Osteoblast (primary cell): Measurements from ENCODE around the gene LSM14A. TPM values are rescaled to one million over a fixed set of nuclear protein-coding genes. Genes with fewer than 3 reads are reported as not detected.

Experiments
- DNase-seq: peaks from one replicate; pipeline ENCODE4 v3.0.0; 2011; ENCODE audit warnings: low spot score, mixed read lengths; ENCODE audit not compliant: insufficient read length; ENCODE audit errors: missing footprints
- H2AFZ ChIP-seq: 2 replicates; pipeline ENCODE4 v1.6.0; 2011; ENCODE audit warnings: mild to moderate bottlenecking, low read length
- H3K27ac ChIP-seq: 2 replicates; pipeline ENCODE4 v1.5.1; 2011; ENCODE audit warnings: mild to moderate bottlenecking, low read depth, low read length, moderate library complexity
- H3K27me3 ChIP-seq: 2 replicates; pipeline ENCODE4 v1.6.0; 2012; ENCODE audit warnings: mild to moderate bottlenecking, control low read depth, inconsistent platforms, low read length, moderate library complexity; ENCODE audit not compliant: insufficient read depth
- H3K36me3 ChIP-seq: 2 replicates; pipeline ENCODE4 v1.5.1; 2011; ENCODE audit warnings: mild to moderate bottlenecking, low read length, control low read depth, moderate library complexity; ENCODE audit not compliant: insufficient read depth
- H3K4me1 ChIP-seq: 2 replicates; pipeline ENCODE4 v1.5.1; 2011; ENCODE audit warnings: mild to moderate bottlenecking, low read length, control low read depth, moderate library complexity; ENCODE audit not compliant: insufficient read depth
- H3K4me2 ChIP-seq: 2 replicates; pipeline ENCODE4 v1.6.0; 2011; ENCODE audit warnings: mild to moderate bottlenecking, low read length; ENCODE audit not compliant: insufficient read depth
- H3K4me3 ChIP-seq: fragments of 200-600 bp; sonication (generic); 3 replicates; pipeline ENCODE4 v1.5.1; 2012; ENCODE audit warnings: mild to moderate bottlenecking, low read length, inconsistent platforms; ENCODE audit not compliant: insufficient read depth
- H3K79me2 ChIP-seq: 2 replicates; pipeline ENCODE4 v1.6.0; 2012; ENCODE audit warnings: mild to moderate bottlenecking, low read length, control low read depth, inconsistent platforms; ENCODE audit not compliant: insufficient read depth
- H3K9me3 ChIP-seq: 2 replicates; pipeline ENCODE4 v1.5.1; 2011; ENCODE audit warnings: low read depth, low read length, control low read depth
- H4K20me1 ChIP-seq: 2 replicates; pipeline ENCODE4 v1.6.0; 2012; ENCODE audit warnings: mild to moderate bottlenecking, low read length, control low read depth; ENCODE audit not compliant: insufficient read depth
- total RNA-seq: library from RNA; depleted of rRNA; stranded (reverse); fragments of >200 nt; gene quantifications from 2 replicates; pipeline ENCODE4 v1.2.3, GENCODE V29; 2012
- TF ChIP-seq, protein P1 (sequence below): IDR thresholded peaks from 2 replicates; pipeline ENCODE4 v1.5.1; 2011; ENCODE audit warnings: mild to moderate bottlenecking, low read depth, low read length, moderate library complexity; ENCODE audit errors: extremely low read depth

Gene LSM14A
- total RNA-seq, 1 donor, result 85.8 TPM

DNA sequence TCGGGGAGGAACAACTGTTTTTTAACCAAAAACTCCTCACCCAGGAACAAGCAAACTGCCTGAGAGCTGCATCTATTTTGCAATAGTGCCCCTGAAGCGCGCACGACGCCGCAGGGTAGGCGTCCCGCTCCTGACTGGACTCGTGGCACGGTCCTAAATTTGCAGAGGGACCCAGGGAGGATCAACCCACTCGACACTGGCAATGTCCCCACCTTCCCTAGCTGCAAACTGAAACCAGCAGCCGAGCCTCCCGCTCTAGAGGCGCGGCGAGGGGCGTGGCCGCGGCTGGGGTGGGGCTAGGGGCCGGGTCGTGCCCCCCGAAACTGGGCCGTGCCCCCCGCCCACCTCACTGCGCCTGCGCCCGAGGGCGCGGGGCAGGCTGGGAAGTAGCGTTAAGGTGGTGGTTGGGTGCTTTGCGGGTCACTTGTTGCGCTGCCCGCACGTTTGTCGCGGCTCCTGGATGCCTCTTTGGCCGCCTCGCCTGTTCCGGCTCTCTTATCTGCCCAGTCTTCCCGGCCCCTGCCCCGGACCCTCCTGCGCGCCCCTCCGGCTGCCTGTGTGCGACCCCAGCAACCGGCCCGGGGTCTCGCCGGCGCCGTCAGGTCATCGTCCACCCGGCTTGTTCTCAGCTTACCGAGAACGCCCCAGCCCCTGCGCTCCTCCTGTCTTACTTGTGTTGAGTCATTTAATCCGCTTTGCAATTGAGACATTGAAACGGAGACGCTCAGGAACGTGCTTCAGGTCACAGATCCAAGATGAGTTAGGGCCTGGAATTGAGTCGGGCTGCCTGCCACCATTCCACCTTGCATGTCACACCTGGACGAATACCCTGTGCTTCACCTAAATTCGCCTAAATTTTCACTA is 37.9 kb upstream of the LSM14A start:
- Histone ChIP-seq H3K9me3 (no peaks in the 10 kb centered on the region), H3K79me2 (no peaks in the 10 kb centered on the region), H3K4me3 (peak overlapping the region; percentile 85), H3K4me1 (peaks cover 9% of the 10 kb centered on the region), H2AFZ (peak overlapping the region; percentile 94), H3K27ac (peak overlapping the region; percentile 41), H3K36me3 (no peaks in the 10 kb centered on the region), H3K4me2 (peak overlapping the region; percentile 95), H3K27me3 (no peaks in the 10 kb centered on the region), H4K20me1 (no peaks in the 10 kb centered on the region)
- TF ChIP-seq, protein P1, sequence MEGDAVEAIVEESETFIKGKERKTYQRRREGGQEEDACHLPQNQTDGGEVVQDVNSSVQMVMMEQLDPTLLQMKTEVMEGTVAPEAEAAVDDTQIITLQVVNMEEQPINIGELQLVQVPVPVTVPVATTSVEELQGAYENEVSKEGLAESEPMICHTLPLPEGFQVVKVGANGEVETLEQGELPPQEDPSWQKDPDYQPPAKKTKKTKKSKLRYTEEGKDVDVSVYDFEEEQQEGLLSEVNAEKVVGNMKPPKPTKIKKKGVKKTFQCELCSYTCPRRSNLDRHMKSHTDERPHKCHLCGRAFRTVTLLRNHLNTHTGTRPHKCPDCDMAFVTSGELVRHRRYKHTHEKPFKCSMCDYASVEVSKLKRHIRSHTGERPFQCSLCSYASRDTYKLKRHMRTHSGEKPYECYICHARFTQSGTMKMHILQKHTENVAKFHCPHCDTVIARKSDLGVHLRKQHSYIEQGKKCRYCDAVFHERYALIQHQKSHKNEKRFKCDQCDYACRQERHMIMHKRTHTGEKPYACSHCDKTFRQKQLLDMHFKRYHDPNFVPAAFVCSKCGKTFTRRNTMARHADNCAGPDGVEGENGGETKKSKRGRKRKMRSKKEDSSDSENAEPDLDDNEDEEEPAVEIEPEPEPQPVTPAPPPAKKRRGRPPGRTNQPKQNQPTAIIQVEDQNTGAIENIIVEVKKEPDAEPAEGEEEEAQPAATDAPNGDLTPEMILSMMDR, result no peak
- DNase-seq, result peak; percentile 99

DNA sequence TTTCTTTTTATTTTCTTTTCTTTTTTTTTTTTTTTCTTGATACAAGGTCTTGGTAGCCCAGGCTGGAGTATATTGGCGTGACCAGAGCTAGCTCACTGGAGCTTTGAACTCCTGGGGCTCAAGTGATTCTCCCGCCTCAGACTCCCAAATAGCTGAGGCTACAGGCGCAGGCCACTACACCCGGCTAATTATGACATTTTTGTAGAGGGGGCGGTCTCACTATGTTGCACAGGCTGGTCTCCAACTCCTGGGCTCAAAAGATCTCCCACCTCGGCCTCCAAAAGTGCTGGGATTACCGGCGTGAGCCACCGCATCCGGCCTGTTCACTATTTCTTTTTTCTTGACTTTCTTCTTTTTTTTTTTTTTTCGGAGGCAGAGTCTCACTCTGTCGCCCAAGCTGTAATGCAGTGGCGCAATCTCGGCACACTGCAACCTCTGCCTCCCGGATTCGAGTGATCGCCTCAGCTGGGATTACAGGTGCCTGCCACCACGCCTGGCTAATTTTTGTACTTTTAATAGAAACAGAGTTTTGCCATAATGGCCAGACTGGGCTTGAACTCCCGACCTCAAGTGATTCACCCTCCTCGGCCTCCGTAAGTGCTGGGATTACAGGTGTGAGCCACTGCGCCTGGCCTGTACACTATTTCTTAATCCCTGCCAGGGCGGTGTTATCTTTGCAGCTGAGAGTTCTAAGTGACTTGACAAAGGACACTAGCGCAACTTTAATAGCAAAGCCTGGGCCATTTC is 37.1 kb upstream of the LSM14A start:
- H3K4me1 ChIP-seq, result peaks cover 9% of the 10 kb centered on the region

DNA sequence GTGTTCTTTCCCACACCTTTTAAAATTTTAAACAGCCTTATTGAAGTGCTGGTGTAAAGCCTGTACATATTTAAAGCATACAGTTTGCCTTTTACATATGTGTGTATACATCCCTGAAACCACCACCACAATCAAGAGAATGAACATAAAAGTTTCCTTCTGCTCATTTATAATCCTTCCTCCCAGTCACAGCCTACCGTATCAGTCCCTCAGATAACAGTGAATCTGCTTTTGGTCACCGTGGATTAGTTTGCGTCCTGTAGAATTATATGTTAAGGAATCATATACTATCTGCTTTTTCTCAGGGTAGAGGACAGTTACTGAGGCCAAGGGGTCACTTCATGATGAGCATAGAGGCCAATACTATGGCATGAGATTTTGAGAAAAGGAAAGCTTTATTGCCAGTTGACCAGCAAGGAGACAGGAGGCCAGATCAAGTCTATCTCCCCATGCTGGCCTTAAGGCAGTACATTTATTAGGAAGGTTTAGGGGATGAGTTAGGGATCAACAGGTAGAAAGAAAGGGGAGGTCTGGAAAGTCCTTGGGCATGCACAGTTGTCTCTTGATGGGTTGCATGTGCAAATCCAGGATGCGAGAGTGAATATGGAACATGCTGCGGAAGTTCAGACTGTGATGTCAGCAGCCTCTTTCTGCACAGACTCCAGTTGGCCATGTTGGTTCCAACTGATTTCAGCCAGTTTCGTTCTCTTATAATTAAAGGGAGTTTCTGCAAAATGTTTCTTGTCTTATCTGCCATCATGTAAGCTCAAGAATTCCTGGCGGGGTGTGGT is 36.3 kb upstream of the LSM14A start:
- TF ChIP-seq, protein P1, result no peak

More for the DNA sequence above, 37.1 kb upstream of the LSM14A start:
- peak overlapping the region; percentile 94 for H2AFZ ChIP-seq
- no peak for DNase-seq
- H3K27me3 ChIP-seq, result no peaks in the 10 kb centered on the region
- no peaks in the 10 kb centered on the region for H3K9me3 ChIP-seq
- peak overlapping the region; percentile 85 for H3K4me3 ChIP-seq
- no peaks in the 10 kb centered on the region for H3K36me3 ChIP-seq
- H3K27ac ChIP-seq, result no peak overlapping the region
- TF ChIP-seq, protein P1, result no peak
- H3K4me2 ChIP-seq, result peak overlapping the region; percentile 95
- H4K20me1 ChIP-seq, result no peaks in the 10 kb centered on the region
- no peaks in the 10 kb centered on the region for H3K79me2 ChIP-seq

More for the DNA sequence above, 36.3 kb upstream of the LSM14A start:
- H3K9me3 ChIP-seq, result no peaks in the 10 kb centered on the region
- no peaks in the 10 kb centered on the region for H3K36me3 ChIP-seq
- no peak overlapping the region for H3K4me2 ChIP-seq
- no peak overlapping the region for H2AFZ ChIP-seq
- no peaks in the 10 kb centered on the region for H3K79me2 ChIP-seq
- no peak for DNase-seq
- no peaks in the 10 kb centered on the region for H4K20me1 ChIP-seq
- peaks cover 9% of the 10 kb centered on the region for H3K4me1 ChIP-seq
- no peak overlapping the region for H3K27ac ChIP-seq
- no peaks in the 10 kb centered on the region for H3K27me3 ChIP-seq
- no peak overlapping the region for H3K4me3 ChIP-seq
